ENCODE data around the gene BLMH.
"Not testable (repeated sequence)": the region's sequence is repeated elsewhere in the genome, so short reads cannot be mapped to it uniquely, and the experiment has no call there.

Gene BLMH

DNA sequence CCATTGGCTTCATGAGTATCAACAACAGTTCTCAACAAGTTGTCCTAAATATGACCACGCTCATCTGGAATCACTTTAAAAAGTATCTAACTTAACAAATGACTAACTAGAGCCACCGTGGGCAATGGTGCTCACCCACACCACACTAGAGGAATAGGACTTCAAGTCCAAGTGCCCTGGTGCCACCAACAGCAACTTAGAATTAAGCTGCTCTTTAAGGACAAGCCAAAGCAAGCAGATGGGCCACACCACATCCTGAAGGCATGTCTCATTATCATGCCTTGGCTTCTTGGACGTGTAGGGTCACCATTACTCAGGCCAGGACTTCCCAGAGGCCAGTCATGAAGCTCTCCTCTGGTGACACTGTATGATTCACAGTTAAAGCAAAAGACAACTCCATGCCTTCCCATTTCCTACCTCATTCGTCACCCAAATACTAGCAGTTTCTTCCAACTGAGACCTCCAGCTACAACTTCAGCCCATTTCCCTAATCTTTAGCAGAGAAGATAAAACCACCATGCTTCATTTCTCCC is 46.8 kb downstream of the BLMH start:
- DNase-seq: no peak

DNA sequence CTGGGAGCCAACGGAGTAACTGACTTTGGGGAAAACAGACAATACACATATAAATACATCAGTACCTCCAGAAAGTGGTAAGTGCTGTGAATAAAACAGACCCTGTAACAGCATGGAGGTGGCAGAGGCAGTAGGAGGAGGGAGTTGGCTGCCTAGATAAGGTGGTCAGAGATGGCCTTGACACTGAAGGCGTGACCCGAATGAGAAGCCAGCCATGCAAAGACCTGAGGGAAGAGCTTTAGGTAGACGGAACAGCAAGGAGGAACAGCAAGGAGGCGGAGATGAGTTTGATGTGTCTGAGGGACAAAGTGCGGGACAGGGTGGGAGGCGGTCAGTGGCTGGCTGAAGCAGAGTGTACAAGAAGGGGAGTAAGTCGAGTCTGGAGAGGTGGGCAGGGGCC is 48.2 kb downstream of the BLMH start:
- no peak for DNase-seq

DNA sequence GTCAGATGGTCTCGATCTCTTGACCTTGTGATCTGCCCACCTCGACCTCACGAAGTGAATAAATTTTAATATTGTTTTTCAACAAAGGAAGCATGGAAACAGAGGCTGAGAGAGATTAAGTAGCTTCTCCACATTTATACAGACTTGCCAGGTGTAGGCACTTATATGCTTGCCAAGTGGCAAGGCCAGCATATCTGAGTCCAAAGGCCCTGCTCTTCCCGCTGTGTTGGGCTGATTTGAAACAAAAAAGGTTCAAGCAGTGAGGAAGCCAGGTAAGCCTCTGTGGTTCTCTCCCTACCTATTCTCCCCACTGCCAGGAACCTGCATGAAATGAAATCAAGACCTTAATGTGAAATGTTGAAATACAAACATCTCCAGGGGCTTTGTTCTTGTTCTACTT is 48.7 kb downstream of the BLMH start:
- DNase-seq: no peak

DNA sequence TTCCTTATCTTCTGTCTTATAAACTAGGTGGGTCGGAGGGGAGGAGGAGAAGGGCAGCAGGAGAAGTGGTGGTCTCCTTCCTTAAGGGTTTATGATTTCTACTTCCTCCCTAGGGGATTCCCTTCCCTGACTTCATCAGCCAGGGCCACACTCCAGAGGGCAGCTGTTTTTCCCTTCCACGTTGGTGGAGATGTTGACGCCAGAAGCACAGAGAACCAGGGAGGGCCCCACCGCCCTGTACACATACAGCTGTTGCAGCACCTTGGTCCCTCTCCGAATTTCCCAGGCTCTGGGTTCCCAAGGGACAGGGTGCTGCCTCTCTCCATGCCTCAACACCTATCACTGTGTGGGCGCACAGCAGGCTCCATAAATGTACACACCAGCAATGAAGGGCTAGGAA is 50.7 kb downstream of the BLMH start:
- no peak for DNase-seq

DNA sequence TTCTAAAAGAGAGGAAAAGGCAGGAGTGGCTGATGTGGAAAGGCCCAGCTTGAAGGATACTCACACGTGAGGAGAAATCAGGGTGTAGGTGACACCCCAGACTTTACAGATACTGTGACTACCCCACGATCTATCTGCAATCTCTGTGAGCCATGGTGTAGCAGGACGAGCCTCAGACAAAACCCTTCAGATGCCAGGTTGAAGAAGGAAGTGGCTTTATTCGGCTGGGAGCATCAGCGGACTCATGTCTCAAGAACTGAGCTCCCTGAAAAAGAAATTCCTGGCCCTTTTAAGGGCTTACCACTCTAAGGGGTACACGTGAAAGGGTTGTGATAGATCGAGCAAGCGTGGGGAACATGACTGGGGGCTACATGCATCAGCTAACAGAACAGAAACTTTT is 51.6 kb downstream of the BLMH start:
- no peak for DNase-seq

DNA sequence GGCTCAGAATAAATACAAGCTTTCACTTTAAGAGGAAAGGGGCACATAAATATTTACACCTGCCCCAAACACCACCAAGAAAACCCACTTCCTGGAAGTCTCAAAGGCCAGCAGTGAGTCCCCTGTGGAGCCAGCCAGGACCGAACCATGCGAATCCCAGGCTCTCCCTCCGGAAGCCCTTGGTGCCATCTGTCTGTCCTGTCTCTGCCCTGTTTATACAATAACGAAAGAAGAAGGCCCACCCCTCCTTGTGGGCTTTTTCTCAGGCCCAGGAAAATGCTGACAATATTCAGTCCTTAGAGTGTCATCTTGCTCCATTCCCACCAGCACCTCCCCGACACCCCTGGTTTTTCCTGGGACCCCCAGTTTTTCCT is 52.7 kb downstream of the BLMH start:
- peak; percentile 36 for DNase-seq

DNA sequence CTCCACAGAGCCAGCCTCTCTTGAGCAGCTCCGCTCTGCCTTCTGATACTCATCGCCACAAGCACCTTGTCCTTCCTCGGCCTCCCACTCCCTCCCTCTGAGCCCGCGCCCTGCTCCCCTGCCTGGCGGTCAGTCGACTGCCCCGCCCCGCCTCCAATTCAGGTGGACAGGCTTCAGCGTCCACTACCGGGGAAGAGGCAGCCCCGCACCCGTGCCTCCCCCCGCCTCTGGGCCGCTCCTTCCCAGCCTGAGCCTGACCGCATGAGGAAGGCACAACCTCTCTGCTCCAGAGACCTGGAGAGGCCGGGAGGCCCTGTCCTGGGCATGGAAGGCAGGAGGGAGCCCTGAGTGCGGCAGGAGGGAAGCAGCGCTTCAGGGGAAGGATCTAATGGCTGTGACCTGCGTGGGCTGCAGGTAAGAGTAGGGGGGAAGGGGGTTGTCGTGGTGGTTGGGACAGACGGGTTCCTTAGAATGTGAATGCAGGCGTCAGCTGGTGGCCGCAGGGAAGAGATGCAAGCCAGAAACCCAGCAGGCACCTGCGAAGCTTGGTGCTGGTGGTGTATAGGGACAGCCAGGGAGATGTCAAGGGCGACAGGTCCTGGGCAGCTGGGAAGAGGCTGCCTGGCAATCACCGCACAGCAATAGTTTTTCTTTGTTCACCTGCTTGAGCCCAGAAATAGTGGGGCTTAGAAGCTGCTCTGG is 53.2 kb downstream of the BLMH start:
- DNase-seq: peak; percentile 68

DNA sequence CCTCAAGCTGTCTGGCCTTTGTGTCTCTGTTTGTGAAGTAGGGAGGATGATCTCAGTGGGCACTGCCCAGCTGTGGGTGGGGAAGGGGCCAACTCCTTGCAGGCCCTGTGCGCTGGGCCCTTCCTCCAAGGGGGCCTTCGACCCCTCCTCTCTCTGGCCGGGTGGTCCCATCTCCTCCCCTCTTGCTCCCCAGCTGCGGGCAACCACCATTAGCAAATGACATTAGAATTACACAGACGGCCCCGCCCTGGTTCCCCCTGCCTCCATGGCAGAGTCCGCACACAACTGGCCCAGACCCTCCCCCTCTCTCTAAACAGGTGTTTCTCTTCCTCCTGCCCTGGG is 53.8 kb downstream of the BLMH start:
- peak; percentile 47 for DNase-seq

DNA sequence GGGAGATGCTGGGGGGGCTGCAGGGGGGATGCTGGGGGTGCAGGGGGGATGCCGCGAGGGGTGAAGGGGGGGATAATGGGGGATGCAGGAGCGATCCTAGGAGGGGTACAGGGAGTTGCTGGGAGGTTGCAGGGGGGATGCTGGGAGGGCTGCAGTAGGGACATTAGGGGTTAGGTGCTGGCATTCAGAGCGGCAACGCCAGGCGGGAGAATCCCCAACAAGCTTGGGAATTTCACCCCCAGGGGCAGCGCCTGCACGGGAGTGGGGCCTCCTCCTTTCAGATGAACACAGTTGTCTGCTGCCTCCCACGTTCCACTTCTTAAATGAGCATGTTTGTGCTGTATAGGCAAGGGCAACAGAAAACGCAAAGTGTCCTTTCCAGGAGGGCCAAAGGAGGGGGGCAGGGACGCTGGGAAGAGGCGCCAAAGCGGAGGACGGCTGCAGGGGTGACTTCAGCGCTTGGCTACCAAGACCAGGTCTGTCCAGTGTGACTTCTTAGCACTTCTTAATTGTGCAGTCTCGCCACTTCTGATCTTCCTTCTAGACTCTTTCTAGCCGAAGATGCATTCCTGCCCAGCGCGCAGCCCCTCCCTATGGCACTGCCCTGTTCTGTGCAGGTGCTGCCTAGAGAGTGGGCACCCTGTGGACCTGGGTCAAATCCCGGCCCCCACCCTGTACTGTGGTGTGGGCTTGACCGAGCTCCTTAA is 54.3 kb downstream of the BLMH start:
- no peak for DNase-seq

DNA sequence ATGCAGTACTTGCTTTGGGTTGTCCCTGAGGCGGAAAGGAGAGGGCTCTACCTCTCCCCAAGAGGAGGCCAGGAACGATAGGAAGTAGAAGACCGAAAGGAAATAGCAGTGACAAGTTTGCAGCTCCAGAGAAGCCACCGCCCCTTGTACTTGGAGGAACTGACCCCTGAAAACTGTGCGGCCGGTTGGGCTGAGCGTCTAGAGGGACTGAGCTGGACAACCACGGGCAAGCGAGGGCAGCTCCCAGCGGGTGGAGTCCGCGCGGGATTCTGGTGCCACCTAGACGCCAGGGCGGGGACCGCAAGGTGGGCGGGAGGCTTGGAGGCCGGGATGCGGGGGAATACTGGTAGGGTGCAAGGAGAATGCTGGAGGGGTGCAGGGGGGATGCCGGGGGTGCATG is 55.0 kb downstream of the BLMH start:
- DNase-seq: peak; percentile 76

DNA sequence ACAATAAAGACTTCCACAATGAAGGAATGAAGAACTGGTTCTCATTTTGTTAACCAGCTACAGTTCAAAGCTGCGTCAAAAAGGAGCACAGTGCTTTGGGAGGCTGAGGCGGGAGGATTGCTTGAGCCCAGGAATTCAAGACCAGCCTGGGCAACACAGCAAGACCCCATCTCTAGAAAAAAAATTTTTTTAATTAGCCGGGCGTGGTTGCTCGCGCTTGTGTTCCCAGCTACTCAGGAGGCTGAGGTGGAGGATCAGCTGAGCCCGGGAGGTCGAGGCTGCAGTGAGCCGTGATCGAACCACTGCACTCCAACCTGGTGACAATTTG is 55.5 kb downstream of the BLMH start:
- DNase-seq: no peak

DNA sequence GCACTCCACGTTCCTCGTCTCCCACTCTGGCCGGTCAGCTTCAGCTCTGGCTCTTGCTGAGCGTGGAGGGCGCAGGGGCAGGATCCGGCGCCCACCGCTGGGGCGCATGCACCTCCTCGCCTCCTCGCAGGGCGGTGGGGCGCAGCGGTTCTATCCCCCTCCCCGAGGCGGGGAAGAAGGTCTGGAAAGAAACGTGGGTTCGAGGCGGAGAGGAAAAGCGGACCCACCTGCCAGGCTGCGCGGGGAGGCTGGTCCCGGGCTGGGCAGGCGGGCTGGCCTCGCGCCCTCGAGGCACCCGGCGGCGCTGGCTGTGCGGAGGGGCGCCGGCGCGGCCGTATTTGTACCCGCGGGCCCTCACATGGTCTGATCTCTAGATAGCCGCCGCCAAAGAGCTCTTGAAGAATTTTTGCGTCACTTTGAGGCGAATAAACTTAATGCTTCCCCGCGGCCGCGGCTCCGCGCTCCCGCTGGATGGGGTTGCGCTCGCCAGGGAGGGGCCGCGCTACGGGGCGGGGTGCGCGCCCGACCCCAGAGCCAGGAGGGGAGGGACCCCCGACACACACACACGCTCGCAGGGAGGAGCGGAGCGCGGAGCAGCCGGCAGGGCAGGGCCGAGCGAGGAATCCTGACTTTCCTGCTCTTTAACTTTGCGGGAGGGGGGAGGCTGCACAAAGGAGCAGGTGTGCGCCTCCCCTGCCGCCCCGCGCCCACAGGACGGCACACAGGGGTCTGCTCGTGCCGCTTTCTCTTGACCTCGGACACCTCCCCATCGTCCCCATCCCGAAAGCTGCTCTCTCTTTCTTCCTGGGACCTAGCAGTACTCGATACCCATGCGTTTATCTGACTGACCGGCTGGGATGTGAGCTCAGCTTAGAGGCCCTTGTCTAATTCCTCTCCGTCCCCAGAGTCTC is 56.1 kb downstream of the BLMH start, which contains the start of gene SLC6A4:
Gene SLC6A4 (minus strand): TSS at position 312 of the 911 bp plus-strand sequence. CDS start 13,739 bp downstream, outside the sequence.
- DNase-seq: peak; percentile 26

DNA sequence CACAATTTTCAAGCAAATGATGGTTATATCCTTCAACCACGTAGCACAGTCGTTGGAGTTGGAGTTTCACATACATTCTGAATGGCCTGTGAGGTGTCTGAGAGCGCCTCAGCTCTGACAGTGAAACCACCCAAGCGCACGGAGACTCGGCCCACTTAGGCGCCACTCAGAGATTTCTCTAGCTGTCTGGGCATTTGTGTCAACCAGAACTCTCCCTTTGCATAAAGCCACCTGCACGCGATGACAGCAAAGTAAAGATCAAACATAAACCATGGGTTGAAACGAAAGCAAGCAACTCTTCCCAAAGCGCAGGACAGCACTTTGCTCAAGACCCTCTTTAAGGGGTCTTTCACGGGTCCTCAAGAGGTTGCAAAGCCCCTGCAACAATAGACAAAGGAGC is 56.8 kb downstream of the BLMH start:
- peak; percentile 17 for DNase-seq

DNA sequence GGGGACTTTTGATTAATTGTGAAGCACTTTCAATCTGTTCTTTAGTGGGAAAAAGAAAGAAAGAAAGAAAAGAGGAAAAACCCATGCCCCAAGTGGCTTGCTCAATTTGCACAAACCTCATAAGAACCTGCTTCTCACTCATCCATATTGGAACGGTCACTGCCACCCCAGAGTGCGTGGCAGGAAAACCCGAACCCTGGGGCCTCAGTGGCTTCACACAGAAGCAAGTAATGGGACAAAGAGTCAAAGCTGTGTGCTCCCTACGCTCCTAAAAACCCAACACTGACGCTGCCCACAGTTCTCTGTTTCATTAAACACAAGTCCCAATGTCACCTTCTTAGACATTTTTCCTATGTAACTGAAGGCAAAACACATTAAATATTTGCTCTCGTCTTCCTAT is 57.4 kb downstream of the BLMH start:
- DNase-seq: no peak

DNA sequence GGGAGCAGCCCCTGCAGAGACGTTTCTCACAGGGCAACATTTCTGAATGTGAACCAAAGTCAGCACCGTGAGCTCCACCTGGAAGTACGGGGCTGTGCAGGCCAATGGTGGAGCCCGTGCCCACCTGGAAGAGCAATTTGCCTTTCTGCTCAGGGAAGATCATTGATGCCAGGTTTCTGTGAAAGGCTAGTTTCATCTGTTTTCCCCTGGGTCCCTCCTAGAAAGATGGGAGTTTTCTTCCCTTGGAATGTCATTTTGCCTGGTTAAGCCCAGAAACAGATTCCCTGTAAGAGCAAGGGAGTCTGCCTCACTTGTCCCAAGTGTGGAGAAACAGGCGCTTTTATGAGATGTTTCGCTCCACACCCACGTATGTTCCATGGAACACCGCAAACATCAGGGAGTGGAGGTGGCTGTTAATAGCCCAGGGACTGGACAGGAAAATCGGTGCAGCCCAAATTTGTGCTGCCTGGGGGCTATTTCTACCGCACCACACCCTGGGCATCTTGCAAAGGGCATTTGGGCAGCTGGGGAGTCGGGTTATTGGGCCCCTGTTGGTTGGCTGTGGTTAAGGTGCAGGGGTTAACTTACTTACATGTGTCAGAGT is 58.8 kb downstream of the BLMH start:
- DNase-seq: no peak

DNA sequence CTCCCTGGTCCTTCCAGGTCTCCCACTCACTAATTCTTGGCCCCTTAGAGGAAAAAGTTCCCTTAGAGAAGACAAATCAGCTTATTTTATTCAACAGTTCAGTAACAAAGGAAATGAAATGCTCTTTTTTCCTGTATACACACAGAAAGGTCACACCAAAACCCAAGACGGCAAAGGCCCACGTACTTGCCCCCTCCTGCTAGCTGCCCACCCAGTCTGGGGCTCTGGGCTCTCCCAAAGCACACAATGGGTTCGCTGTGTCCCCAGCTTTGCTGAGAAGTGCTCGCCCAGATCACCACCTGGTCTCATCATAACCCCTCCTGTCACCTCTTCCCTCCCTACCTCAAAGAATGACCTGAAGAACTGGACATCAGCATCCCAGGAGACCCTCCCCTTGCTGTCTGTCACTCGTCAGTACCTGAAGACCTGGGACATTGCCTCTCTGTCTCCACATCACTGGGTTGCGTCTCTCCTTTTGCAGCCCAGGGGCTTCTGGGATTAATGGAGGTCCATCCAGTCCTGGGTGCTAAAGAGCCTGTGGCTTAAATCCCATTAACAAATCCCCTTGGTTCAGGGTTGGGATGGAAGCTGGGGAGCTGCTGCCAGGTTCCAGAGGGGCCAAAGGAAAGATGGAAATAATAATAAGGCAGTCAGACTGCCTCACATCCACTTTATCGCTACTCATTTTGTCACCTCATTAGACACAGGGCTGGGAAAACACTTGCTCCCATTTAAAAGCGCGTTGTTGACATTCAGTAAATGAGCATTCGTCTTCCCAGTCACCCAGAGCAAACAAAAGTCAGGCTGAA is 59.5 kb downstream of the BLMH start:
- DNase-seq: peak; percentile 62

DNA sequence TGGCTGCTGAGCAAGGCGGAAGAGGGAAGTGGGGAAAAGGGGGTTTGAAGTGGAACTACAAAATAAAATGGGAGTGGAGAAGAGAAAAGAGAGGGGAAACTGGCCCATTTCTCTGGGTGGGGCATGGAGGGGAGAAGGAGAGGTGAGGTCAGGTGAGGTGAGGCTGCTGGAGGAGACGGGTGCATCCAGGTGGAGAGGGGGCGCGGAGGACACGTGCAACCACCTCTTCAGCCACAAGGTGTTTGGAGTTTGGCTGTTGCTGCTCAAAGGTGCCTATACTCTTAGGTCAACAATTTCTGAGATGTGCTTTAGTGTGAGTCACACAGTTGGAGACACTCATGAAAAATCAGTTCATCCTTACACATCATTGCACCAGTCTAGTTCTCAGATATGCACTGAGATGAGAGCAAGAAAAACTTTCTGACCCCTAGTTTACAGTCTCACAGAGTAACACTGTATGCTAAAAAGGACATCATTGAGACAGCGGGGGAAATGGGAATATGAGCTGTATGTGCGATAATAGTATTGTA is 61.1 kb downstream of the BLMH start:
- no peak for DNase-seq

DNA sequence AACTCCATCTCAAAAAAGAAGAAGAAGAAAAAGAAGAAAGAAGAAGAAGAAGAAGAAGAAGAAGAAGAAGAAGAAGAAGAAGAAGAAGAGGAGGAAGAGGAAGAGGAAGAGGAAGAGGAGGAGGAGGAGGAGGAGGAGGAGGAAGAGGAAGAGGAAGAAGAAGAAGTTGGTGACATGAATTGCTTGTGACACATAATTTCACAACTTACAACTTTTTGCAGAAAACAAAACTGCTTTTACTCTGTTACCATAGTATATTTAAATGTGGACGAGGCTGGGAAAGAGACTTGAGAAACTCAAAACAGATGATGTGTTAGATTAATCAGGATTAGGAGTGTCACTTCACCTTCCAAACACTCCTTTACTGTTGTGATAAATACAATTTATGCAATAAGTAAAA is 61.7 kb downstream of the BLMH start:
- not testable (repeated sequence) for DNase-seq

DNA sequence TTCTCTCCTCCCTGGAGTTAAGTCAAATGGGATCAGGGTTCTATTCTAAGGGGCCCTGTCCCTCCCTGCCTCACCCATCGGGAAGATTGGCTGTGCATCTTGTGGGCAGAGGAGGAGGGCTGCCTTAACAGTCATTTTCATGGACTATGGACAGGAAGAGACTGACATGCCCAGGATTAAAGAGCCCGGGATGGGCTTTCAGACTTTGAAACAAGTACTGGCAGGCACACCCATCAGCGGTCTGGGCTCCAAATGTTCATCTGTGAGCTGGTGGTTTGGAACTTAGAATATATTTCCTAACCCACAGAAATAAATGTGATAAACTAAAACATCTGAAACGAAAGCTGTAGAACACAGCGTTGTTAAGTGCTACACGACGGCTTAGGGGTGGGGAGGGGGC is 62.7 kb downstream of the BLMH start:
- DNase-seq: no peak

DNA sequence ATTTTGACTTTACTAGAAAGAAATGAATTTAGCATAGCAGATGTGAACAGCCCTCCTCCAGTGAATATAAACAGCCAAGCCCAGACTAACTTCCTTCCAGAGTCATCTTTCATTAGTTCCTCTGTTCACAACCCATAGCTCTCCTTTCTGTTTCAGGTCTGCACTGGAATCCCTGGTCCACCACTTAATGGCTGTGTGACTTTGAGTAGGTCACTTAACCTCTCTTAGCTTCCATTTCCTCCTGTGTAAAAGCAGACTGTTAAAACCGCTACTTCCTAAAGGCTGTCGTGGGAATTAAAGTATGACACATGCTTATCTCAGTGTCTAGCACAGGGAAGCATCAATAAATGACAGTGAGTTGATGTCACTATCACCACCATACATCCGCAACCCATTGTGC is 63.7 kb downstream of the BLMH start:
- DNase-seq: no peak

DNA sequence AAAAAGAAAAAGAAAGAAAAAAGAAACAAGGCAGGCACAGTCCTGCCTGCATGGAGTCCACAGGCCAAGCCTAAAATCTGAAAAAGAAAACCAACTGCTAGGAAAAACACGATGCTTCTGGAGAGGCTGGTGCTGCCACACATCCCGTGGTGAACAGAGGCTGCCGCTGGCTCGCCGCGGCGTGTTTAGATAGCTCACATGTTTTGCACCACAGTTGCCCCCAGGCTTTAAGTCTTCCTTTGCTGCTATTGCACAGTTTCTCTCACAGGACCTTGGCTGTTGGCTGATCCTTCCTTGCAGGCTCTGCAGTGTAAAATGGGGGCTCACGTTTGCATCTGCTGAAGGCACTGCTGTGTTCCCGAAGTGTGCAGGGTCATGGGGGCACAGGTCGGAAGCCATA is 64.9 kb downstream of the BLMH start:
- DNase-seq: no peak

DNA sequence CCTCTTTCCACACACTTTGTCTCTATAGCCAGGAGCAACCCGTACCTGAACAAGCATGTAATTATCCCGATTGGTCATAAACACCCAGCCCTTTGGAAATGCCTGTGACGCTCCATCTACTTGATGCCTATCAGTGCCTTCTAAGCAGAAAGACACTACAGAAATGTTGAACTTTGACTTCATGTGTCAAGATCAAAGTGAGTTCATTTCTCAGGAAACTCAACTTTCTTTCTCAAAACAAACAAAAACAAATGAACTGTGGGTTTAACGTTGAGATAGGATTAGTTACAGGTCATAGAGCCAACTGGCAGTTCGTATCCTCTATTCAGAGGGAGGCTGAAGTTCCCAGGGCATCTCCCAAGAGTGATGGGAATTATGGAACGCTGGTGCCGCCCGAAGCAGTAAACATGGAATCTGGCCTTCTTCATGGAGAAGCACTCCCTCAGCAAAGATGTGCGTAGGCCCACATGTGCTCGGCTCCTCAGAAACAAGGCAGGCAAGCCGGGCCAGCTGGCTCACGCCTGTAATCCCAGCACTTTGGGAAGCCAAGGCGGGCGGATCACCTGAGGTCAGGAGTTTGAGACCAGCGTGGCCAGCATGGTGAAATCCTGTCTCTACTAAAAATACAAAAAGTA is 65.7 kb downstream of the BLMH start:
- no peak for DNase-seq
